Adrenal gland (tissue), 5 donors: ENCODE data around the gene SLC7A1.

Experiments used
- CTCF ChIP-seq, 6 experiments: fragments of 450-650 bp in 4 of 6; fragments of 200-600 bp in 2 of 6; sonication (generic) in 1 of 6; IDR thresholded peaks; 1 replicate in 5 of 6; 2 replicates in 1 of 6; pipeline versions ENCODE4 v1.5.1 to v1.8.0; 2016 to 2021; ENCODE audit warnings: antibody characterized with exemption in 6 of 6, mild to moderate bottlenecking in 2 of 6, moderate library complexity in 1 of 6
- POLR2A ChIP-seq, 2 donors: fragments of 450-650 bp; IDR thresholded peaks; one replicate each; pipeline ENCODE4 v1.6.1; 2017; ENCODE audit warnings: antibody characterized with exemption in 2 of 2, mild to moderate bottlenecking in 2 of 2, moderate library complexity in 1 of 2
- donor health status: DM: no; HTN: no; CAD: no.

- TF ChIP-seq POLR2A (IDR thresholded peaks at IDR 0.05) (no peak), CTCF (IDR thresholded peaks at IDR 0.05) (no peak)
These were observed 55.2 kb downstream of the SLC7A1 start for GRCh38 chr13:29540334-29540733.
